GM19240 (cell line): ENCODE measurements around the gene P2RX6.
"Not testable (repeated sequence)": the region's sequence is repeated elsewhere in the genome, so short reads cannot be mapped to it uniquely, and the experiment has no call there.

ENCODE experiments used
- DNase-seq: peaks from one replicate; pipeline ENCODE4 v3.0.0; 2011; ENCODE audit warnings: low spot score; ENCODE audit not compliant: insufficient read length

Gene P2RX6

DNA sequence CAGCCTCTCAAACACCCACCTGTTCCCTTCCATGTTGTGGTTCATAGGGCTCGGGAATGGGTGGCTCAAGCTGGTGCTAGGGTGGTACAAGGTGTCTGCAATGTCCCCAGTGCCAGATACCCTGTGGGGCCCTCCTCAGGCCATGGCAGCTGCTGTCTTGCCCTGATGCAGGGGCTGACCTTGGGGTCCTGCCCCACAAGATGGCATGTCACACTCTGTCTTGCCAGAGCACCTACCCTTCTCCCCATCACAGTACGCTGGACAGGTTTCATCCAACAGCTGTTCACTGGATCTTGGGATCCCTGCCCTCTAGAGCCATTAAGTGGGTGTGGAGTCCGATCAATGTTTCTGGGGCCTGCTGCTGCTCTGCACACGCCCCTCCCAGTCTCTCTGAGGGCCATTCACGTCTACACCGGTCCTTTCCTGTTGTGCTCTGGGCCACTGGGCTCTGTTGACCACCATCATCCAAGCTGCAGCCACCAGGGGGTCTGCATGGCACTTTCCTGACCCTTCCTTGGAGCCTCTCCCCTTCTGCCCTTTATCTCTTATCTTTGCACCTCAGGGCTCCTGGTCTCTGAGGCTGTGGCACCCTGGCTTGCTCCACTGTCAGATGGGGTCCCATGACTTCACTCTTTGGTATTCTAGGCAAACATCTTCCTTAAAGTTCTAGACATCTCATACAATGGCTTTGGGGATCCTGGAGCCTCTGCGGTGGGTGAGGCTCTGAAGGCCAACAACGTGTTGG lies 37.9 kb downstream of the P2RX6 start:
- DNase-seq, result no peak

DNA sequence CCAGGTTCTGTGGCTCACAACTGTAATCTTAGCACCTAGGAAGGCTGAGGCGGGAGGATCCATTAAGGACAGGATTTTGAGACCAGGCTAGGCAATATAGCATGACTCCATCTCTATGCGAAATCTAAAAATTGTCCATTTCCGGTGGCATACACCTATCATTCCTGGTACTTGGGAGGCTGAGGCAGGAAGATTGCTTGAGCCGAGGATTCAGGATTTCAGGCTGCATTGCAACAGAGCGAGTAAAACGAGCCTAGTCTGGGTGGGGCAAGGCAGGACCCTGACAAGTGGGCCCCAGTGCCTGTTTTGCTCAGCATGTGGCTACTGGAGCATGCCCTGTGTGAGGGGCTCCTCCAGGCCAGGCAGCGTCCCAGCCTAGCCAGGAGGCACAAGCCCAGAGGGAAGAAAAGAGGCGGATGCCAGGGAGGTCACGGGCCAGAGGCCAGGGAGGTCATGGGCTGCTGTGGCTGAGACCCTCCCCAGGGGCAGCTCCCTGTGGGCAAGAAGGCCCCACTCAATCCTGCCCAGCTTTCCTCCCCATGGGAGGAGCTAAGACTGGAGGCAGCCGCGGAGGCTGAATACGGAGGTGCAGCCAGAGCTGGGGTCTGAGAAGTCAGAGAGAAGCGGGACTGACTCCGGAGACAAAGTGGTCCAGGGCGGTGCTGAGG lies 39.2 kb downstream of the P2RX6 start:
- no peak for DNase-seq

DNA sequence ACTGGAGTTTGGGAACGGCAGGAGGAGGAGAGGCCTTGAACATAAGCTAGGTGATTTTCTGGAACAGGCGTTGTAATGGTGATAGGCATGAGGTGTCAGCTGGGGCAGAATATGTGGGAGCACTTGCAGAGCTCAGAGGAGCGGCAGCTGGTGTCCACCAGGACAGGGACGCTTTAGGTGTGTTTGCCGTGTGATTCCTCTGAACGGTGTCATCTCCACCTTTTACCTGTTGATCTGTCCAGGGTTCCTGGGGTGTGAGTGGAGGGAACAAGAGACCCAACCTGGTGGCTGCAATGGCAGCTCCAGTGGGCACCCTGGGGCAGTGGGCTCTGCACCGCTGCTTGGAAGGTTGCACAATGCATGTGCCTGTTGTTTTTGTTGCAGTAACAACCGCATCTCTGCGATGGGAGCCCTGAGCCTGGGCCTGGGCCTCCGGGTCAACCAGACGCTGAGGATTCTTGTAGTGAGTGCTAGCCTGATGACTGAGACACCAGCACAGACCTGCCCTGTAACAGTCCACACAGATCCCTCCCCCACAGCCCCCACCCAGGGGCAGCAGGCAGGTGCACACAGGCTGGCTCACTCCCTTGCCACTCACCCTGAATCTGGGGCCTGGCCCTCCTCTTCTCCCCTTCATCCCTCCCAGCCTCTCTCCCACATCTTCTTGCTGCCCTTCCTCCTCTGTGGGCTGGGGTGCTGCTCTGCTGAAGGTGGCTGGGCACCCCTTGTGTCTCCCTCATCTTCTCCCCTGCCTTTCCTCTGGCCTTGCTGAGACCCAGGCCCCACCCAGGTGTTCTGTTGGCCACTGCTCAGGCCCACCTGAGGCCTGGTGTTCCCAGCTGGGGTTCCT lies 40.0 kb downstream of the P2RX6 start:
- no peak for DNase-seq

DNA sequence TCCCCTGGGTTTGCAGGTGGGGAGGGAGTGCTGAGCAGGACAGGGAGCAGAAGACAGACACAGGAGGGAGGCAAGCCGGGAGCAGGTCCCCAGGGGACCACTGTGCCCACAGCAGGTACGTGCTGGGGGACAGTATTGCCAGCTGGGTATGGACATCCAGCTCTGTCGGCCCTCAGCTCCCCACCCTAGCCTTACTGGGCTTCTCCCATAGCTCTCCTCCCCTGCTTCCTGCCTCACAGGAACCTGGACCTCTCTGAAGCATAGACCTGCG lies 40.5 kb downstream of the P2RX6 start:
- no peak for DNase-seq

DNA sequence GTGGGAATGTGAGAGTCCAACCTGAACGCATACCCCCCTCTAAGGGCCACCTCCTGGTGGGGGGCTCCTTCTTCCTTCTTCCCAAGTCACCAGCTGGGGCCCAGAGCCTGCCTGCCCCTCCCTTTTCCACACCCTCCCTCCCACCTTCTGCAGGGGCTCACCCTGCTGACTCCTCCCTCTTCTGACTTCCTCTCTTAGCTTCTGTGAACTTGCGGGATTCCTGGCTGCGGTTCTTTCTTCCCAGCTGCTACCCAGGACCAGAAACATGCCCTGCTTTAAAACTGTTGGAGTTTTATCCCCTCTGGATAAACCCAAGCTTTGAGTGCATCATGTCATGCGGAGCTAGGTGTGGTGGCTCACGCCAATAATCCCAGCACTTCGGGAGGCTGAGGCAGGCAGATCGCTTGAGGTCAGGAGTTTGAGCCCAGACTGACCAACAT lies 40.9 kb downstream of the P2RX6 start:
- DNase-seq, result no peak

DNA sequence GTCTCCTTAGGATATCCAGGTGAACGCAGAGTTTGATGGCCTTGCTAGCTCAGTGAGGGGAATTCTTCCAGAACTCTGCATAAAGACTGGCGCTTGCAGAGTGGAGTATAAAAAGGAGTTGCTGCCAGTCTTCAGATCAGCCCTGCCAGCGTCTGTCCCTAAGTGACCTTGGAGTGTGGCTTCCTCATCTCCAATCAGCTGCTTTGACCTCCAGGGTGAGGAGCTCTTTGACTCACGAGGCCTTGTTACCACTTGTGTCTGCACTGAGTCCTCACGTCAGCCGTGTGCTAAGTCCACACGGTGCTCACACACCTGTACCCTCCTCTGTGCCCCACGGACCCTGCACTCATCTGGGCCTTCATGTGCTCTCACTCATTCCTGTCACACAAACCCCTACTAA lies 45.4 kb downstream of the P2RX6 start:
- not testable (repeated sequence) for DNase-seq

DNA sequence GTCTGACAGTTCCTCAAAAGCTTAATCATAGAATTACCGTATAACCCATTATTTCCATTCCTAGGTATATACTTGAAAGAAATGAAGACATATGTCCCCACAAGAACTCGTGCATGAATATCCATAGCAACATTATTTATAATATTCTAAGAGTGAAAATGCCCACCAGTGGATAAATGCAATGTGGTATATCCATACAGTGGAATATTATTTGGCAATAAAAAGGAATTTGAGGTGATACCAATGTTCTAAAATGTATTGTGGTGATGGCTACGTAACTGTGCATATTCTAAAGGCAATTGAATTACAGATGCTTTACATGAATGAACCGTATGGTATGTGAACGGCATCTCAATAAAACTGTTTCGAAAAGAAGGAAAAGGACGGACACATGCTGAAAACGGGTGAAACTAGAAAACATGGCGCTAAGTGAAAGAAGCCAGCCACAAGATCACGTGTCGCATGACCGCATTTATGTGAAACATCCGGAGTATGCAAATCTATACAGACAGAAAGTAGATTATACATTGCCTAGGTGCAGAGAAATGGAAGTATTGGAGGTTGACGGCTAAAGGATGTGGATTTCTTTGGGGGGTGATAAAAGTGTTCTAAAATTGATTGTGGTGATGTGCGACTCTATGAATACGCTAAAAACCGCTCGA lies 46.8 kb downstream of the P2RX6 start:
- DNase-seq, result not testable (repeated sequence)

DNA sequence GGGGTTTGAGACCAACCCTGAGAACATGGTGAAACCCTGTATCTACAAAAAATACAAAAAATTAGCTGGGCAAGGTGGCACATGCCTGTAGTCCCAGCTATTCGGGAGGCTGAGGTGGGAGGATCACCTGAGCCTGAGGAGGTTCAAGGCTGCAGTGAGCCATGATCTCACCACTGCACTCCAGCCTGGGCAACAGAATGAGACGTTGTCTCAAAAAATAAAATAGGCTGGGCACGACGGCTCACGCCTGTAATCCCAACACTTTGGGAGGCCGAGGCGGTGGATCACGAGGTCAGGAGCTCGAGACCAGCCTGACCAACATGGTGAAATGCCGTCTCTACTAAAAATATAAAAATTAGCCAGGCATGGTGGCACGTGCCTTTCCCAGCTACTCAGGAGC lies 49.5 kb downstream of the P2RX6 start:
- DNase-seq, result not testable (repeated sequence)

DNA sequence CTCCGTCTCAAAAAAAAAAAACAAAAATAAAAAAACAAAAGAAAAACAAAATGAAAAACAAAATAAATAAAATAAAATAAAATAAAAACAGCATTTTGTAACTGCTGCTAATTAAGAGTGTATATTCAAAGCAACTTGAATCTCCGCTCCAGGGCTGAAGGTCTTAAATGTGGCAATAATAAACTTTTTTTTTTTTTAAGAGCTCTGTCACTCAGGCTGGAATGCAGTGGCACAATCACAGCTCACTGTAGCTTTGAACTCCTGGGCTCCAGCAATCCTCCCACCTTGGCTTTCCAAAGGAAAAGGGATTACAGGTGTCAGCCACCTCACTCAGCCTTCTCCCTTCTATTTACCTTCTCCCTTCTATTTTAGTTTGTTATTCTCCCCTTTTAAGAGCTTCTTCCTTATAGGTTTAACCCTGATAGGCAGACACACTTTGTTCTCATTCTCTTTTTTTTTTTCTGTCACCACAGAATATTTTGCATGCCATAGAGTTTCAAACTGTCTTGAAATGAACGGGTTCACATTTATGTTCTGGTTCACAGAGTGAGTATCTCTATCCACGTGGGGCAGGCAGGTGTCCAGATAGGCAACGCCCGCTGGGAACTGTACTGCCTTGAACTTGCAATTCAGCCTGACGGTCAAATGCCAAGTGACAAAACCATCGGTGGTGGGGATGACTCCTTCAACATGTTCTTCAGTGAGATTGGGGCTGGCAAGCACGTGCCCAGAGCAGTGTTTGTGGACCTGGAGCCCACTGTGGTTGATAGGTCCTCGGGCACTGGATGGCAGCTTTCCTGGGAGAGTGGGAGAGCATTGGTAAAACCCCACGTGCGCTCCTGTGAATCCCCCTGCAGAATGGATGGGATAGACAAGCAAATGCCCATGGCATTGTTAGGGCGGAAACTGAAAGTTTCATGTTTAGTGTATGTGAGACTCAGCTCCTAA lies 50.2 kb downstream of the P2RX6 start:
- DNase-seq, result no peak

DNA sequence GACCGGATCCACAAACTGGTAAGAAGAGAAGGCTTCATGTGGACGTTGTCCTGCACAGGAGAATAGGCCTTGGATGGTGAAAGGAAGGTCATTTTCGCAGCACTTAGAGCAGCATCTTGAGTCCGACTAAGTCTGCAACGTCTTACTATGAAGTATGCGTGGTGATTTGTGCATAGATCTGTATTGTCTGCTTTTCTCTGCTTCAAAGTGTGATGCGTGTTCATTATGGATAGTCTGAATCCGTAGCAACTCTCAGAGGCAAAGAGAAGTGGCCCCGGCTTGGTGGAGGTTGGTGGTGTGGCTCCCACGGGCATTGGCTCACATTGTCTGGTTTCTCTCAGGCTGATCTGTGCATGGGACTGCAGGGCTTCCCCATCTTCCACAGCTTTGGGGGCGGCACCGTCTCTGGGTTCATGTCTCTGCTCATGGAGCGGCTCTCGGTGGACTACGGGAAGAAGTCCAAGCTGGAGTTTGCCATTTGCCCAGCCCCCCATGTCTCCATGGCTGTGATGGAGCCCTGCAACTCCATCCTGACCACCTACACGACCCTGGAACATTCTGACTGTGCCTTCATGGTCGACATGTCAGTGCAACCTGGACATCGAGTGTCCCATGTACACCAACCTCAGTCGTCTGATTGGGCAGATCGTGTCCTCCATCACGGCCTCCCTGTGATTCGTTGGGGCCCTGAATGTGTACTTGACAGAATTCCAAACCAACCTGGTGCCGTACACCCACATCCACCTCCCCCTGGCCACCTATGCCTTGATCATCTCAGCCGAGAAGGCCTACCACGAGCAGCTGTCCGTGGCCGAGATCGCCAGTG lies 52.3 kb downstream of the P2RX6 start:
- DNase-seq, result no peak

DNA sequence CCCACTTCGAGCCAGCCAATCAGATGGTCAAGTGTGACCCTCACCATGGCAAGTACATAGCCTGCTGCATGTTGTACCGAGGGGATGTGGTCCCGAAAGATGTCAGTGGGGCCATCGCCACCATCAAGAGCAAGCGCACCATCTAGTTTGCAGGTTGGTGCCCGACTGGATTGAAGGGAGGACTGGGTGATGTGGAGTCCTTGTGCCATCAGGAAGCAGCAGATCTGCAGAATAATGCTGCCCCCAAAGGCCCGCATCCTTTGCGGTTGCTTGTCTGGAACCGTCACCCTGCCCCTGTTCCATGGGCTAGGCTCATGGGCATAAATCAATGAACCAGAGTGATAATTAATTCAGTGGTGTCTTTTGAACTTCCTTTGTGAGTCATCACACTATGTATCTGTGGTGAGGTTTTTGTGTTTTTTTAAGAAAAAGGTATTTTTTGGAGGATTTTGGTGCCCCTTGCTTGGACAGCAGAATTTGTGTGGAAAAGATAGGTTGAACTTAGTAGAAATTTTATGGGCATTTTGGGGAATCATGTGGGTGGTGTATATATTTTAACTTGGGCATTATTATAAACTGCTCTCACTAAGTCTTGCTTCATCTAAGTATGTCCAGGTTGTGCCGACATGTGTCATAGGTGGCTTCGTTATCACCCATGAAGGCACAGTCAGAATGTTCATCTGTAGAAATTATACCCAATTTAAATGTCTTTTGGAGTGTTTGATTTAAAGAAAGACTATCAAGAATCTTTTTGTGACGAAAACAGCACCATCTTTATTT lies 53.1 kb downstream of the P2RX6 start:
- DNase-seq, result no peak

DNA sequence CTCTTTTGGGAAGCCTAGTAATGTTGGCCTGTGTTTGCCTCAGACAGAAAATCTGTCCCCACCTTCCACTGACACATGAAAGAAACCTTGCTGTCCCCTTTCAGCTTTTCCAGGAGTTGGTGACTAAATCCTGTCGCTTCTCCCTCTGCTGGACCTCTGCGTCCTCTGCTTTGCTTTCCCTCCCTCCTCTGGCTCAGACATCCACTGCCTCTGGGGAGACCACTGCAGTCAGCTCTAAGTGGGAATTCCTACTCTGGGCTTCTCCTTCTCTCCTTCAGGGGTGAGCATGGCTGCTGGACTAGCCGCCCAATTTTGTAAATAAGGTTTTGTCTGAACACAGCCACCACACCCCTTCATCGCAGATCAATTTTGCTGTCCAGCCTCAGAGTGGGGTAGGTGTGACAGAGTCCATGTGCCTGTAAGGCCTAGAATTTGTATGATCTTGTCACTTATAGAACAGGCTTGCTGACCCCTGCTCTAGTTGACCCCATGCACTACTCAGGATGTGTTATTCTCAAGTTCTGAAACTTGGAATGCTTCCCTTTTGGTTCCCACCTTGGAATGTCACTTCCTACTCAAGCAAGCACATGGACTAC lies 53.8 kb downstream of the P2RX6 start:
- DNase-seq, result no peak

DNA sequence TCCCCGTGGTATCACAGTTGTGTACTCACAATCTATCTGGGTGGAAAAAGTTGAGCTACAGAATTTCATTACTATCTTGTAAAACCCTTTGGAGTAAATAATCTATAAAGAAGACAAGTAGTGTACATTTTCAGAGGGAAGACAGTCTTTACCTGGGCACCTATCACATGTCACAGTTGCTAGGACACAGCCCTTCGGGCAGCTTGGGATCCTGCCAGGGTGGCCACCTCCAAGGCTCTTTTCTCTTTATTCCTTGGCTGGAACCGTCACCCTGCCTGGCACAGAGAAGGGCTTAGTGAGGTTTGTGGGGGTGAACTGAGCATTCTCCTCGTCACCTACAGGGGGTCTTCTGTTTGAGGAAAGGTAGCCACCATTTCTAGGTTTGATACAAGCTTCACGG lies 54.4 kb downstream of the P2RX6 start:
- DNase-seq, result no peak

DNA sequence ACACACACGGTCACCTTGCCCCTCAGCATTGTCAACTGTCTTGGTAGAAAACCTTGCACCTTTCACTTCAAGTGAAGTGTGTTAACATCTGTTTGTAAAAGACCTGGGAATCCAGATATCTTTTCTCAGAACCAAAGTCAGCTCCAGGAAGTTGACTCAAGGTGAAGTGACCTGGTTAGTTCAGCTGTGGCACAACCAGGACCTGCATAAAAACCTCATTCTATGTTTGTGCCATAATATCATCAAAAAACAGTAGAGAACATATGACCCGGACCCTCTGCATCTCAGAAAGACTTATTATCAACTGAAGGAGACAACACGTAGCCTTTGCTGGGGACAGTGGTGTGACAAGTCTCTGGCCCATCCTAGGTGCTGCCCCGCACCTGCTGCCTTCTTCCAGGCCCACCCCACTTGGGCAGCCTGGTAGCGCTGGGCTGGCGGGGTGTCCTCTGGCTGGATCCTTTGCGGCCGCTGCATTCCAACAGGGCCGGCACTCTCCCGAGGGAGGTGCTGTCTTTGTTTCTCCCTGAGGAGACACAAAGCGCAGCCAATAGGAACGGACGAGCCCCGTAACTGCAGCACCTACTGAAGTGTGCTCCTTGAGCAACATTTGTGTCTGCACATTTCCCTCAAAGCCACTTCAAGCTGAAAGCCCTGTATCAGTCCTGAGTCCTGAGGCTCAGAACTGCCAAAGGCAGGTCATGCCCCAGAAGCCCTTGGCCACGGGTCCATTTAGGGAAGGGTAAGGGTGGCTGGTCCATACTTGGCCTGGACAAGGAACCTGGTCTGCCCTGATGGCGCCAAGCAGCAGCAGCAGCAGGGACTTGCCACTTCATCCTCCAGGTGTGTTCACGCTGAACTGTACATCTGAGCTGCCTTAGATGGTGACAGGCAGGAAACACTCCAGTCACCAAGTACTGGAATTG lies 56.0 kb downstream of the P2RX6 start:
- no peak for DNase-seq

DNA sequence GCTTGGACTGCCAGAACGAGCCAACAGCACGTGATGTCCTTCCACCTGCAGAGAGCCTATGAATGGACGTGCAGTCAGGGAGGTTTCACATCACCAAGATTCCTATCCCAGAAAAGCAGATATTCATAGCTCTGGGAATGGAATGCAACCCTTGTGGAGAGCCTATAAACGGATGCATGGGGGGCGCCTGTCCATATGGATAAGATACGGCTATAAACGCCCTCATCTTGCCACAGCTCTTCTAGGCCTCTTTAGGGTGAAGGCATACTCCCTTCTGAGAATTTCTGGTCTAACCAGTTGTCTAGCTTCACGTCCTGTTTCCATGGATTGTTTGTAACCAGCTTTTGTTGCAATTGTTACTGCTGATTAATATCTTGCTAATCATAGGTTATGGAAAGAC lies 56.8 kb downstream of the P2RX6 start:
- not testable (repeated sequence) for DNase-seq

DNA sequence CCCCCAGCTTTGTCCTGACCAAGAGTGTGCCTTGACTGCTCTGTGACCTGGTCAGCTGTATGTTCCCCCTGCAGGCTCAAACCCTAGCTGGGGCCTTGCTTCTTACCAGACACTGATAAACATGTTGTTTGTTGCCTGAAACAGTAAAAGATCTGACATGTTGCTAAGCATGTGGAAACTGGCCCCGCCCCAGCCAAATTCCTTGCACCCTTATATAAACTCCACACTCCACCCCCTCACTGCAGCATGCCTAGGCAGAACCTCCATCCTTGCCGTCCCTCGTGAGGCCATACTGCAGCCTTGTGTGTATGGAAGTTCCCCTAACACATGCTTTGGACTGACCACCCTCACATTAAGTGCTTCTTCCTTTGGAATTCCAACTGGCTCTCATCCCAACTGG lies 58.1 kb downstream of the P2RX6 start:
- no peak for DNase-seq

DNA sequence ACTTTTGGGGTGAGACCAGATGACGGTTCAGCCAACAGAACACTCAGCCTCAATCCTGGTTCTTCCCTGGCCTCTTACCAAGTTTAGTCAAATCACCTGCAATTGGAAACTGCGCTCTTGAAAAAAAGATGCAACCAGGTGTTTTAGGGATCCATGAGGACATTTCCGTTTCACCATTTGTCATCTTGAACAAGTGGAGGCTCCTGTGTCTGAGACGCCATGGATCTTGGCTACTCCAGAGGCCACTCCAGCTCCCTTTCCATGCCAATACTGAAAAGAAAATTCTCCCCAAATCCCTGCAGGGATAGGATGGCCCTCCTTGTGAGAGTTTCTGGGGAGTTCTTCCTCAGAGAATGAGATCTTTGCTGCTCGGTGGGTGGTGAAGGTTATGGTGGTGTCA lies 58.5 kb downstream of the P2RX6 start:
- no peak for DNase-seq
